Lung microvascular endothelial cell (primary cell): Measurements from ENCODE around the gene TSHZ2. TPM values are rescaled to one million over a fixed set of nuclear protein-coding genes. Genes with fewer than 3 reads are reported as not detected.

Source experiments
- DNase-seq, 2 donors: peaks; one replicate each; pipeline versions ENCODE4 v3.0.0 to v3.0.0-alpha.2; 2010; ENCODE audit warnings: low read depth in 2 of 2
- total RNA-seq: library from RNA; depleted of rRNA; stranded (reverse); fragments of >200 nt; gene quantifications from 2 replicates; pipeline ENCODE4 v1.2.1, GENCODE V29; 2014

The TSHZ2 gene
- total RNA-seq, 1 donor from 2014 or later = 4.0 TPM

DNA sequence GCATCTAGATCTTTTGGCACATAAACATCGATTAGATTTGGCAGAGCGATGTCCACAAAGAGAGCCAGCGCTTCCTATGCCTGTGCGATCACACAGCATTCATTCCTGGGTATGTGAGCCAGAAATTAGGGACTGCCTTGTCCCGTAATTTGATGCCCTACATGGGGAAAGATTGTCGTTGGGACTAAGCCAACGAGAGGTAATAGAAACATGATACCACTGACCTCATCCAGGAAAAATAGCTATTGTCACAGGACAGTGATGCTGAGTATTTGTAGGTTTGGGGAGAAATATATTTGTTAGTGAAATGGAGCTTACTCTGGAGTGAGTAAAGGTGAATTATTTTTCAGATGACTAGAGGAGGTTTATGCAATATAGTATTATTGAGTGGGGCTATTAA, 154.0 kb downstream of the TSHZ2 start:
- DNase-seq = peak in 1 of 2 donors; percentile 75

DNA sequence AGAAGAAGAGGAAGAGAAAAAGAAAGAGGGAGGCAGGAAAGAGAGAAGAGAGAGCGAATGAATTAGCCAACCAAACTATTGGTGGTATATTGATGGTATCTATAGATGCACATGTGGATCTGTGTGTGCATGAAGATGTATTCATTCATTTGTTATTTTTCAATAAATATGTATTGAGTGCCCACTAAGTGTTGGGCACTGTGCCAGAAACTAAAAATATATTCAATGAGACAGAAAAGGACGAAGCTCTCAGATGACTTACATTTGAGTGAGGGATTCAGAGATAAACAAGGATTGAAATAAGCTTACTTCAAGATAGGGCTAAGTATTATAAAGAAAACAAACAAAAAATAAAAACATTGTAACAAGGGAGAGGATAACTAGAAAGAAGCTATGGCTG, 154.9 kb downstream of the TSHZ2 start:
- DNase-seq = no peak

DNA sequence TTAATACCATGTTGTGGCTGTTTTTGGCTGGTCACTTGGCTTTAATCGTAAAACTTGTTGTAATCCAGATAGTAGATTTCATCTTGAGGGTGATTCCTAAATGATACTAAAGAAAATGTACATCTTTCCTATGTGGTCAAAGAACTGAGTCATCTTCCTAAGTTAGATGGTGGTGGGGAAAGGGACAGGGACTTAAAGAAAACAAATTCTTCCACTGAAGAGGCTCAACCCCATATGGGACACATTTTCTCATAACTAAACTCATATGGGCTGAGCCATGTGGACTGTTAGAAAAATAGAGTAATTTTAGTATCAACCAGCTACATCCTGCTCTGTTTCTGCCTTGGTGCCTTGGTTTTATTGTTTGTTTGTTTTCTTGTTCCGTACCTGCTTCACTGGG, 155.8 kb downstream of the TSHZ2 start:
- no peak for DNase-seq

DNA sequence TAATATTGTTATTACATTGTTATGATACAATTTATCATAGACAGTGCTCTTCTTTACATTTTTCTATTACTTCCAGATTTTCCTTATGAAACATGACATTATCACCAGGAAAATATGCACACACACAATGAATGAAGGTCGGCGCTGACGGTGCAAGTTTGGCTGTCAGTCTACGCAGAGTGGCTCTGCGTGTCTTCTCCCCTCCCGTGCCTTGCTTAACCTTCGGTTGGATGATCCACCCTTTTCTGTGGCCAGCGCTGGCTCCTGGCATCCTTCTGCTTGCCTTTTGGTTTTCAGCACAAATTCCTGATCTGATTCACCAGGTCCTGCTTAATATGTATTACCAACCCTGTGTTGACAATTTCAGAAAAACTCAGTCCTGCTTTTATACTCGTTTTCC, 157.4 kb downstream of the TSHZ2 start:
- no peak for DNase-seq

DNA sequence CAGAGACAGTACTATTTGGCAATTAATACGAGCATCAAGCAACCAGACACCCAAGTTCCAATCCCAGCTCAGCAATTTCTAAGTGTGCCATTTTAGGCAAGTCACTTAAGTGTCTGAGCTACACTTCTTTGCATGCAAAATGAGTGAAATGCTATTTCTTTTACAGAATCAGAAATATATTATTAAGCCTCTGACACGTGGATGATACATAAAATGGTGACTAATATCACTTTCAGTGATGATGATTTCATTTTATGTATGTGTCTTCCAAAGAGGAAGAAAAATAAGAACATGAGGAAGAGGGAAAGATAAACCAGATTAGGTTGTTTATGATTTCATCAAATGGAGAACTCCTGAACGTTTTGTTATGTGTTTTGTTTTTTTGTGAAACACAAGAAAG, 158.6 kb downstream of the TSHZ2 start:
- no peak for DNase-seq

DNA sequence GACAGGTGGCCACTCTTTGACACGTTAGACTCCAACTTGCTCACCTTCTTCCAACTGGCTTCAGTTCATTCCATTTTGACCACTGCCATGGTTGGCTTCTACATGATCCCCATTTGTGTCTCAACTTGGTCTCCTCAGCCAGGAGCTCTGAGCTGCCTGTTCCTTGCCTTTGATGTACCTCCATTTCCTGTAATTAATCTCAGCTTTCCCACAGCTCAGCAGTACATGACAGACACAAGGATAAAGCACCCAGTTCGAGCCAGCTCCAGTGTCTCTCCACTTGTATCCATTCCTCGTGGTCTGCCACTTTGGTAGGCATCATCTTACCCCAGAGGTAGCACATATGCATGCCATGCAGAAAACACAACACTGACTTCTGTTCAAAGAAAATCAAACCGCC, 161.0 kb downstream of the TSHZ2 start:
- DNase-seq = no peak

DNA sequence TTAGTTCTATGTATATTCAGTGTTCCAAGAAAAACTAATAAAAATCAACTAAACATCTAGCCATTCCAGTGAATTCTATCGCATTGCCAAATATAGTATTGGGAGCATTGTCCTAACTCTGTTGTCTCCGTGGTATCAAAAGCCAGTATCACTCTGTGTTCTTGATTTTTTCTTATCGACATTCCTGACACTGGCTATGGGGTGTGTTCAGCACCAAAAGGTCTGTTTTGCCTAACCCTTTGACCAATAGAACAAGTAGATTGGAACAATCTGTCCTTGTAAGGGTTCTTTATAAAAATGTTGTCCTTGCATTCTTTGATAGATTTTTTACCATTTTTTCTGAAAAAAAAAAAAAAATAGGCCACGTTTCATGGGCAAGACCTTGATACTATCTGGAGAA, 161.5 kb downstream of the TSHZ2 start:
- DNase-seq = no peak

DNA sequence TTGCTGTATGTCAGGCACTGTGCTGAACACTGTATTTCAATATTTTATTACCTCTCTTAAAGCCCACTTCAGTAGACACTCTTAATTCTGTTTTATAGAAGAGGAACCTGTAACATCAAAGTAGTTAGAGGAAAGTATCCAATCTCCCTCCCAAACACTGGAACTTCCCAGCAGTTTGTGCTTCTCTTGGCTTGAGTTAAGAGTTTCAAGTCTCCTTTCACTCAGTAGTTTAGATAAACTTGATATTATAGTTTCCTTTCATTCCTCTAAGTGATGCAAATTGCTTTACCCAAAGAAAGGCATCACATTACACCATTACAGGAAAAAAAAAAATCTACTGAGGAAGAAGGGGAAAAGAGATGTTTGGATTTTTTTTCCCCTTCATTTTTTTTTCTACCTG, 164.3 kb downstream of the TSHZ2 start:
- DNase-seq = no peak

DNA sequence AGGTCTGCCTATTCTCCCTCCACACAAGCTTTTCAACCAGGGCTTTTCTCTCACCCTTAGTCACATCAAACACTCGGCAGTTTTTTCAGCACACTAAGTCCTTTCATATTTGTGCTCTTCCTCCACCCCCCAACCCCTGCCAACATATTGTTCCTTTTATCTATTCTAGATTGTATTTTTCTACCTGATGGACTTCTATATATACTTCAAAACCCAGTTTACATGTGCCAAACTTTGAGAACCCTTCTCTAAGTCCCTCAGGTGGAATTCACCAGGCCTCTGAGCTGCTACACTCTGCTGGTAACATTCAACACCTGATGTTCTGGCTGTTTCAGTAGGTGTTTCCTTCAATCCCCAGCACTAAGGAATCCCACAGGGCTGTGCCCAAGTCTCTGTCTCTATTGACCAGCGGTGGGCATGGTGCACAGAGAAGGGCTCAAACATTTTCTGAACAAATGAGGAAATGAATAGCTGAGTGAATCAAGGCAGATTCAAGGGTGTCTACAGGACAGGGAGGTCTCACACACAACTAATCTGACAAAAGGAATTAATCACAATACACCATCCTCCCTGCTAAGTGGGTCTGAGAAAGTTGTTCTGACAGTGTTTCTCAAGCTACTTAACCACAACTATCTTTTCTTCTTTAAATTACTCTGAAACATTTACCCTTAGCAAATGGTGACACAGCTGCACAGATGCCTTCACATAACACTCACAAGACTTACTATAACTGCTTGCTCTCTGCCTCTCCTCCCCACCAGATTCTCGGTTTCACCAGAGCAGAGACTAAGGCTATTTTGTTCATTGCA, 166.5 kb downstream of the TSHZ2 start:
- DNase-seq = no peak

DNA sequence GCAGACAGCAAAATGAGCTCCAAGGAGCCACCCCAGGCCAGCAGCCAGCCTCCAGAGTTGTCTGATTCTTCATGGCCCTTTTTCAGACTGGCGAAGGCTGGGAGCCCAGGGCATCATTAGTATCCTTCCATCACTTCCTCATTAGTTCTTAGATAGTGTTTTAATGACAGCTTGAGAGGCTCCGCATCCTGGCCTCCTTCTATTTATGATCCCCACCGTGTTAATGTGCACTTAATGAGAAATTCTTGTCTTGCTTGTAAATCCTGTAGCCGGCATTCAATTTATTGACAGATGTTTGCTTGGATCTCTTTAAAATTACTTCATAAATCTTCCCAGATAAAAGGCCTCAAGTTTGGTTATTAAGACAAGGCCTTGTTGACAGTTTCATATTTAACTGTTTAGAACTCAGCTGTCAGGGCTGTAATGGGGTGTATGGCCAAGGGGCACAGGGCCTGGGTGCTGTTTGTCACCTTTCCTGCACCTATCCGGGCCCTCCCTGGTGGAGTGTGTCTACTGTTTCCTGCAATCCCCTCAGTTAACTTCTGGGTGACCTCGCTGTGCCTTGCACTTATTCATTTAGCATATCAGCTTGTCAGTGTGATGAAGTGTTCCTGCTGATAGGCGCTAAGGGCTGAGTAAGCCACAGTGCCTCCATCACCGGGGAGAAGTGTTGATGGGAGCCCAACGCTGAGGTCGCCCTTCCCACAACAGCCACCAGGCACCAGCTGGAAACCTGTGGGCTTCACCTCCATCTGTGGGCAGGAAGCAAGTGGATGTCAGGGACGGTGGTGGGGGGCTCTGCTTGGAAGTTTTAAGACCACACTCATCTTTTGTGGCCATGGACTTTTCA, 169.3 kb downstream of the TSHZ2 start:
- DNase-seq = no peak

DNA sequence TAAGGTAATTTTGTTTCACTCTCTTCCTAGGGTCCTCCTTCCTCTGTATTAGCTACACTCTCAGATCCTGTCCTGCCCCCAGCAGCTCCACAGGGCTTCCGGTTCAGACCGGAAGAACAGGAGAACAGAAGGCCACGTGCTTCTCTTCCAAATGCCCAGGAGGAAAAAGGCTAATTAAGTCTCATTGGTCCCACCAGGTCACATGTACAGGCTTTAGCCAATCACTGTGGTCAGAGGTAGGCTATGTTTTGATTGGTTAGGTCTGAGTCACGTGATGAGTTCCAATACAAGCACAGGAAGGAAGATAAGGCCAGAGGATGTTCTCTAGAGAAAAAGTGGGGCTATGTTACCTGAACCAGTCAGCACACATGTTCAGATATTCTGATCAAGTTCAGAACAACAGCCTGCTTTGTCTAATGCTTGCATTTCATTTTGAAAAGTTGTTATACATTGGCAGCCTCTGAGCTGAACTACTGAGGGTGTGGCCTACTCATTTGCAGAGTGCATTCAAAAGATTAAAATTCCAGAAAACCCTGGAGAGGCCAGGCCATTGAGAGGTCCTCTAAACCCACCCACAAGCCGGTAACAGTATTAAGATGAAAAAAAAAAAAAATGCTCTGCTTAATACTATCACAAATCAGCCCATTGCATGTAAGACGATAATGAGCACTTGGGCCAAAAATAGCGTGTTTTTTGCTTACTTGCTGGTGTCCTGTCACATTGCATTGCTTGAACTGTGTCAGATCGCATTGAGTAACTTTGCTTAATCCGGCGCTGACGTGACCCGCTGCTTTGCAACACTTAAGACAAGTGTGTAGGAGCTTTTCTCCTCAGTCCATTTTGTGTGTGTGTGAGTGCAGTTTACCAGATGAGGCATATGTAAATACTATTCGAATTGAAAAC, 170.3 kb downstream of the TSHZ2 start:
- DNase-seq = no peak

DNA sequence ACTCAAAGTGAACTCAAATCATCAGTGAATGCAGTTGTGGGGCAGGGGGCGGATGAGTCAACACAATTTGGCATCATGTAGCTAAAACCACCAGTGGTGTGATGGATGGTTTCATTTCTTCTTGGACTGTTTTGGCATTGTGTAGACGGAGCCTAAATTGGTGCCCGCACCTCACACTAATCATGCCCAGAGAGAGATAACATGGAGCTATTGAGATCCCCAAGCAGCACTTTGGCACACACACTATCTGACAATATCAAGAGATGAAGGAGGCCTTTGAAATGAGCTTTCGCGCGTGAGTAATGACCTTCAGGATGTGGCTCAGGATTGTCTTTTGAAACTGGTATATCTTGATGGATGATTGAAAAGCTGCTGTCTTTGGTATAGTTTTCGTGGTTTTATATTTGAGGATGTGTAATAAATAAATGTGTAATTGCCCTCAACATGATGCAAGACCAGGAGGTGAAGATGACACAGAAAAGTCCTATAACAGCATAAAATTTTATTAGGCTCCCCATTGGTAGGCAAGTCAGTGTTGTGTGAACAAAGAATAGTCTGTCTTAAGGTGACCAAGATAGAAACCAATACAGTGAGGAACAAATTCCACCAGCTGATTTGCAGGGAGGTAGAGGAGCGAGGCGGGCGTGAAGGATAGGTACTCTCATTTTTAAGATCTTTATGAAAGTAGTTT, 174.2 kb downstream of the TSHZ2 start:
- no peak for DNase-seq

DNA sequence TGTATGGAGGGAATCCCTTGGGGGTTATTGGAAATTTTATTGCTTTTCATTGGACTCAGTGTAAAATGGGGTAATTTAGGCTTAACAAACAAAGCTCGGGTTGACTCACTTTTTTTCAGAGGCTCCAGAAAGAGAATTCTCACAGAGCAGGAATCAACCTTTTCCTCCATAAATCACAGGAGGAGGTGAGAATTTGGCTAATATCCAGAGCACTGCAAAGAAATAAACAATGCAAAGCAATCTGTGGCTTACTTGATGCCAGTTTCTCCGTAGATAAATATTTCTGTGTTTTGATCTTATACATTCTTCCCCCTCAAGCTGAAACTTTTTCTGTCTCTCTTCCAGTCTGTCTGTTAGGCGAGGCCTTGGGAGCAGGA, 176.6 kb downstream of the TSHZ2 start:
- DNase-seq = no peak

DNA sequence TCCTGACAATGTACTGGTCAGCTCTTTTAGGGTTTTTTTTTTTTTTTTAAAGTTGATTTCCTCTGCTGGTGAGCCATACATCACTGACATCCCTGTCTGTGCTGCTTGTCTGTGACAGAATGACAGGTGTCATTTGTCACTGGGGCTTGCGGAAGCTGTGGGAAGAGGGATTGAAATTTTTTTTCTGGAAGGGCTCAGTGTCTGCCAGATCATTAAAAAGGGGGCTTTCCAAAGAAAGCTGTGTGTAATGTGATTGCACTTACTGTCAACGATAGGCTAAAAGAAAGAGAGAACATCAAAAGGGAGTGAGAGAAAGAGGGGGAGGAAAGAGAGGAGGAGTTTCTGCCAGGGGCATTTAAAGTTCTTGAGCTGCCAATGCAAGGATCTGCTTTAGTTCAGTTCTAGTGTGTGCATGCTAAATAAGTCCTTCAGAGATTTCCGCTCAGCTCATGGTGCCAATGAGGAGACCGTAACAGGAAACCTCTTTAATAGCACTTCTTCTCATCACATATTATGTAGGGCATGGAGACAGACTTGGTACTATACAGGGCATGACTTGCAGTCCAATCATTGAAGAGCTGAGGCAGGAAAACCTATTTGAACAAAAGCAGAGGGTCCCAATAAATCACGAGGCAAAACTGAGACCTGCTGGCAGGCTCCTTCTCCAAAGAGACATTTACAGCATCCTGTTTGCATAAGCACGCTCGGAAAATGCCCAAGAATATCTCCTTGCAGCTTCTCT, 177.2 kb downstream of the TSHZ2 start:
- no peak for DNase-seq

DNA sequence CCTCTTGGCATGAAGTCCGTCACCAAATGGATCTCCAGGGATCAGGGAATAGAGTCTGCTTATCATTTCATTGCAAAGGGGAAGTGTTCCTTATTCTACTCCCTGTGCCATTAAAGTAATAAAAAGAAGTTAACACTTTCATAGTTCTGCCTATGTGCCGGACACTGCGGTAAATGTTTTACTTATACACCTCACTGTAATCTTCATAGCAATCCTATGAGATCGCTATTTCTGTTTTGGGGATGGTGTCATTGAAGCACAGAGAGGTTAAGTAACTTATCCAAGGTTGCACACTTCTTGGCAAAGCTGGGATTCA, 177.7 kb downstream of the TSHZ2 start:
- DNase-seq = no peak

DNA sequence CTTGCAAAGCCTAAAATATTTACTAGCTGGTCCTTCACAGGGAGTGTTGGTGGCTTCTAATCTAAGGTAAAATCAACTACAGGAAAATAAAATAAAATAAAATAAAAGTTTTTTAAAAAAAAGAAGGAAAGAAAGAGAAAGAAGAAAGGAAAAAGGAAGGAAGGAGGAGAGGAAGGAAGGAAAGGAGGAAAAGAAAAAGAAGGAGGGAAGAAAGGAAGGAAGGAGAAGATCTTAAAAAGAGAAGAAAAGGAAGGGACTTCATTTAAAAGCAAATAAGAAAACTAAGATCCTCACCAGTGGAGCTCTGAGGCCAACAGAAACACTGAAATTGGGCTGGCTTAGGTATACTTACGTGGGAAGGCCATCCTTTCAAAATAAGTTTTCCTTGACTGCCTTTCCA, 178.4 kb downstream of the TSHZ2 start:
- no peak for DNase-seq

DNA sequence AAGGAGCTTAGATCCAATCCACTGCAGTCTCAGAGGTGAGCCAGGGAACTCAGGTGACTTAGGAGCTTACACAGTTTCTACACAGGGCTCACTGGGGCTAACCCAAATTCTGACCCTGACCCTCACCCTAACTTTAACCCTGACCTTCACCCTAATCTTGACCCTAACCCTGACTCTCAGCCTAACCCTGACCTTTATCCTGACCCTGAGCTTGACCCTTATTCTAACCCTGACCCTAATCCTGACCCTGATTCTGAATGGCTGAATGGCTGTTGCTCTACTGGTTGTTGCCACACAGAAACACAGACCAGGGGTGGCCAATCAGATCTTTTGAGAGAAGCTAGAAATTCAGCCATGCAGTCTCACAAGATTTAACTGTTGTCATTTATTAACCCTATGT, 180.1 kb downstream of the TSHZ2 start:
- DNase-seq = no peak

DNA sequence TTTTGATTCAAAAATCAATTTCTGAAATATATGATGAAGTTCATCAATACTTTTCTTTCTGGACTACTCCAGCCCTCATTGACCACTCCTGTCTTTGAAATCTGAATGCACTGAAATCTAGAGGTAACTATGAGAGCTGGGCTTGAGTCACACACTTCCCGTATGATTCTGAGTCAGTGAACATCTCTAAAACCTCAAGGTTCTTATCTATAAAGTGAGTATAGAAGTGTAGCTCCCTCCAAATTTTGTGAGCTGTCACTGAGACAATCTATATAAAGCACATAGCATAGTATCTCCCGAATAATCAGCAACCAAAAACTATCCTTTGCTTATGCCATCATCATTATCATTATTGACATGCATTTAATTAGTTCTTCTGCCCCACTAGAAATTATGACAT, 182.4 kb downstream of the TSHZ2 start:
- DNase-seq = no peak

DNA sequence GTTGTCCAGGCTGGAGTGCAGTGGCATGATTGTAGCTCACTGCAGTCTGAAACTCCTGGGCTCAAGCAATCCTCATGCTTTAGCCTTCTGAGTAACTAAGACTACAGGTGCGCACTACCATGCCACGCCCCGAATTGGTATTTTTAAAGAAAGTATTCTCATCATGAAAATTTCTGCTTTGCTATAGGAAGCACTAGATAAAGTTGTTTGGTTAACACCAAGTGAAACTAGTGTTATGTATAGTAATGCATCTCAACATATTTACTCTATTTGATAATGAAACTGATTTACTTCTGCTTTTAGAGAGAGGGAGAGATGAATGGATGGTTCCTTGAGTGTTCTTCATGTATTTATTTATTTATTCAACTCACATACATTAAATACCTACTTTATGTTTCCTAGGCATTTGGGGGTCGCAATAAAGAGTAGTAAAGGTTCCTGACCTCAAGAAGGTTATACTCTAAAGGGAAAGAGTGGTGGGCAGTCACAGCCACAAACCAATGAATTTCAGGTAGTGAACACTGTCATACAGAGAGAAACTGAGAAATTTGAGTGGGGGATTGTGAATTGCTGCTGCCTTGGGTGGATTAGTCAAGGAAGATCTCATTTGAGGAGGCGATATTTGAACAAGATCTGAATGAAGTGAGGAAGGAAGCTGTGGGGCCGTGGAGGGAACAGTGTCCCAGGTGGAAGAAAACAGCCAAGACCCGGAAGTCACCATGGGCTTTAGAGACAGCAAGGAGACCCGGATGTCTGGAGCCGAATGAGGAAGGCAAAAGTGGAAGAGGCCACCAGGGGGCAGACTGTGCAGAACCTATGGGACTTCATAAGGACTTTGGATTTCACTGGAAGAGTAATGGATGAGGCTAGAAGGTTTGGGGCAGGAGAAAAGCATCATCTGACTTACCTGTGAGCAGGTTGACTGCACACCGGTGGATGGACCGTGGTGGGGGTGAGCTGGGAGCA, 185.6 kb downstream of the TSHZ2 start:
- DNase-seq = peak; percentile 45 to 50

DNA sequence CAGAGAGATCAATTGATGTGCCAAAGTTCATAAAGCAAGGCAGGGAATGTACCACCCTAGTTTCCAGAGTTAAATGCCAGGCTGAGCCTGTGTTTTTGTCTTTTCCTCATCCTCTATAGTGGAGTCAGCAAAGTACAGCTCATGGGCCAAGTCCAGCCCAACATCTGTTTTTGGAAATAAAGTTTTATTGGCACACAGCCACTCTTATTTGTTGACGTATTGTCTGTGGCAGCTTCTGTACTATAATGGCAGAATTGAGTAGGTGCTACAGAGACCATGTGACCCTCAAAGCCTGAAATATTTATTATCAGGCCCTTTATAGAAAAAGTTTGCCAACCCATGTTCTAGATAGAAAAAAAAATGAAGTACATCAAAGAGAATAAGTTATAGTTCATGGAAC, 187.0 kb downstream of the TSHZ2 start:
- no peak for DNase-seq
